K562 (cell line): ENCODE results near the gene CCDC160. TPM values are rescaled to one million over a fixed set of nuclear protein-coding genes. Genes with fewer than 3 reads are reported as not detected.
A peak's percentile ranks its signal among the peaks of the same experiment; 100 is the strongest.

Source experiments
- GTF2E2 ChIP-seq: fragments of 200-800 bp; sonication (Bioruptor generic); IDR thresholded peaks from 2 replicates; pipeline ENCODE4 v1.6.1; 2016; ENCODE audit warnings: missing genetic modification characterization, missing compliant biosample characterization
- GTF2F1 ChIP-seq: IDR thresholded peaks from 2 replicates; pipeline ENCODE4 v1.6.1; 2011; ENCODE audit warnings: low read depth, low read length, improper control_type of control experiment
- HCFC1 ChIP-seq: IDR thresholded peaks from 2 replicates; pipeline ENCODE4 v1.6.1; 2012; ENCODE audit warnings: low read depth, low read length, improper control_type of control experiment
- MAFF ChIP-seq: IDR thresholded peaks from 2 replicates; pipeline ENCODE4 v1.6.1; 2012; ENCODE audit warnings: low read length, improper control_type of control experiment
- MCM7 ChIP-seq, 2 experiments: fragments of 450-650 bp; IDR thresholded peaks; 2 replicates each; pipeline ENCODE4 v1.6.1; 2016 to 2018
- NFRKB ChIP-seq: fragments of 450-650 bp; IDR thresholded peaks from 2 replicates; pipeline ENCODE4 v1.6.1; 2016; ENCODE audit warnings: low read depth
- PTTG1 ChIP-seq: fragments of 450-650 bp; IDR thresholded peaks from 2 replicates; pipeline ENCODE4 v1.6.1; 2016; ENCODE audit warnings: low read depth, mild to moderate bottlenecking, missing genetic modification characterization, missing compliant biosample characterization
- SIX5 ChIP-seq, 2 experiments: IDR thresholded peaks; 2 replicates each; pipeline ENCODE4 v1.6.1; 2011; ENCODE audit warnings: low read length in 2 of 2, borderline replicate concordance in 1 of 2, low read depth in 1 of 2, mild to moderate bottlenecking in 1 of 2, moderate library complexity in 1 of 2; ENCODE audit not compliant: insufficient read depth in 1 of 2
- TARDBP ChIP-seq: fragments of 450-650 bp; IDR thresholded peaks from 2 replicates; pipeline ENCODE4 v1.6.1; 2016
- TCFL5 ChIP-seq: fragments of 250-450 bp; sonication (Bioruptor Pico); conservative IDR thresholded peaks from 2 replicates; pipeline ENCODE4 v1.6.1; 2021; ENCODE audit warnings: mild to moderate bottlenecking, moderate library complexity, matching md5 sums
- ZFP1 ChIP-seq: fragments of 450-650 bp; formaldehyde crosslinking; IDR thresholded peaks from 2 replicates; pipeline ENCODE4 v1.4.0; 2020; ENCODE audit warnings: mild to moderate bottlenecking, mixed read lengths
- ZFPM2 ChIP-seq: fragments of 250-450 bp; sonication (Bioruptor Pico); IDR thresholded peaks from 2 replicates; pipeline ENCODE4 v1.5.1; 2022; ENCODE audit warnings: mild to moderate bottlenecking
- ZNF143 ChIP-seq: sonication (generic); formaldehyde crosslinking; IDR thresholded peaks from 2 replicates; pipeline ENCODE4 v1.9.0; 2022; ENCODE audit warnings: mild to moderate bottlenecking, missing genetic modification reagents
- ZNF146 ChIP-seq: IDR thresholded peaks from one replicate; pipeline ENCODE4 v1.6.1; 2018; ENCODE audit warnings: missing compliant biosample characterization; ENCODE audit not compliant: unreplicated experiment
- ZNF717 ChIP-seq: fragments of 250-450 bp; sonication (Bioruptor Pico); IDR thresholded peaks from 2 replicates; pipeline ENCODE4 v1.5.0; 2021
- polyA plus RNA-seq, 8 experiments: library from polyadenylated mRNA; depleted of rRNA in 4 of 8; stranded (reverse) in 5 of 8; unstranded in 3 of 8; fragments of >200 nt; fragmentation: Nextera tagmentation in 2 of 8; fragmentation: Illumina TruSeq in 1 of 8; extraction: Ambion mirVana in 2 of 8; extraction: Trizol in 1 of 8; gene quantifications; 2 replicates each; pipeline versions ENCODE4 v1.2.1 to v1.2.3, GENCODE V29; 2011 to 2014; ENCODE audit warnings: inconsistent platforms in 1 of 8, missing spikeins in 1 of 8
- total RNA-seq, 7 experiments: library from RNA; depleted of rRNA in 6 of 7; stranded (reverse); fragments of >200 nt in 6 of 7; fragmentation: Illumina TruSeq in 2 of 7; extraction: Trizol in 2 of 7; gene quantifications; 2 replicates each; pipeline versions ENCODE4 v1.2.1 to v1.2.3, GENCODE V29; 2011 to 2021; ENCODE audit warnings: low replicate concordance in 1 of 7
- TF ChIP-seq, protein P1 (sequence below): sonication (generic); formaldehyde crosslinking; IDR thresholded peaks from 2 replicates; pipeline ENCODE4 v1.8.1; 2023; ENCODE audit warnings: mild to moderate bottlenecking, missing genetic modification reagents, moderate library complexity
- TF ChIP-seq, protein P2 (sequence below), 2 experiments: fragments of 200-800 bp in 1 of 2; sonication (Bioruptor generic) in 1 of 2; sonication (generic) in 1 of 2; formaldehyde crosslinking in 1 of 2; IDR thresholded peaks in 1 of 2; conservative IDR thresholded peaks in 1 of 2; 2 replicates each; pipeline versions ENCODE4 v1.5.0 to v1.6.1; 2016 to 2020; ENCODE audit warnings: missing compliant biosample characterization in 1 of 2, missing genetic modification characterization in 1 of 2, missing genetic modification reagents in 1 of 2

CCDC160 gene
- total and polyA plus RNA-seq, 9 of the 15 experiments (the other 6 are each of a cell fraction or from before 2014, with no cell fraction given) = not detected

DNA sequence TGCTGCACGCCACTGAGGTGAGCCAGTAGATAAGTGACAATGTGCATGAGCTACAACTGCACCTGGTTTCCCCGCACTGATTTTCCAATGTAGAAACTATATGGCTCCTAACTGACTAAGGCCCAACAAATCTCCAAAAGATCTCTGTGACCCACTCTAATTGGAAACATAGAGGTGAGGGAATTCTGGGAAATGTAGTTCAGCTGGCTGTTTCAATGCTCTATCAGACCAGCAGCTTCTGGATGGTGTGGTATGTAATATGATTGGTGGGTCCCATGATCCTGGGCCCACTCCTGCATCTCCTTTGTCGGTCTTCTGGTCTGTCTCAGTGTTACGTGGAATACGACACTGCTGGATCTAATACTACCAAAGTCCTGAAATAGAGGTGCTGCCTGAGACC lies 18.6 kb downstream of the CCDC160 start (continued):
- TF ChIP-seq, protein P1, sequence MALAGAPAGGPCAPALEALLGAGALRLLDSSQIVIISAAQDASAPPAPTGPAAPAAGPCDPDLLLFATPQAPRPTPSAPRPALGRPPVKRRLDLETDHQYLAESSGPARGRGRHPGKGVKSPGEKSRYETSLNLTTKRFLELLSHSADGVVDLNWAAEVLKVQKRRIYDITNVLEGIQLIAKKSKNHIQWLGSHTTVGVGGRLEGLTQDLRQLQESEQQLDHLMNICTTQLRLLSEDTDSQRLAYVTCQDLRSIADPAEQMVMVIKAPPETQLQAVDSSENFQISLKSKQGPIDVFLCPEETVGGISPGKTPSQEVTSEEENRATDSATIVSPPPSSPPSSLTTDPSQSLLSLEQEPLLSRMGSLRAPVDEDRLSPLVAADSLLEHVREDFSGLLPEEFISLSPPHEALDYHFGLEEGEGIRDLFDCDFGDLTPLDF (CRISPR knock-in tag) = no peak
- TF ChIP-seq ZFP1 (CRISPR knock-in tag) (no peak), NFRKB (no peak), MAFF (no peak), ZNF717 (CRISPR knock-in tag) (no peak), TCFL5 (CRISPR knock-in tag) (no peak), ZFPM2 (CRISPR knock-in tag) (no peak), ZNF146 (CRISPR knock-in tag) (no peak), TARDBP (no peak), MCM7 (IDR thresholded peaks at IDR 0.05) (no peak), PTTG1 (tag) (no peak), ZNF143 (CRISPR knock-in tag) (peak; percentile 52; the same call in 1 of the 2 replicates), GTF2F1 (no peak), HCFC1 (peak; percentile 55; the same call in 1 of the 2 replicates), GTF2E2 (tag) (no peak), SIX5 (IDR thresholded peaks at IDR 0.05; ENCODE audit: borderline replicate concordance in 1 of 2, insufficient read depth in 1 of 2, low read depth in 1 of 2, low read length in 2 of 2) (0 out of 4 replicates have a peak, but pooled peaks have one; percentile 10 to 27)
- TF ChIP-seq, protein P2, sequence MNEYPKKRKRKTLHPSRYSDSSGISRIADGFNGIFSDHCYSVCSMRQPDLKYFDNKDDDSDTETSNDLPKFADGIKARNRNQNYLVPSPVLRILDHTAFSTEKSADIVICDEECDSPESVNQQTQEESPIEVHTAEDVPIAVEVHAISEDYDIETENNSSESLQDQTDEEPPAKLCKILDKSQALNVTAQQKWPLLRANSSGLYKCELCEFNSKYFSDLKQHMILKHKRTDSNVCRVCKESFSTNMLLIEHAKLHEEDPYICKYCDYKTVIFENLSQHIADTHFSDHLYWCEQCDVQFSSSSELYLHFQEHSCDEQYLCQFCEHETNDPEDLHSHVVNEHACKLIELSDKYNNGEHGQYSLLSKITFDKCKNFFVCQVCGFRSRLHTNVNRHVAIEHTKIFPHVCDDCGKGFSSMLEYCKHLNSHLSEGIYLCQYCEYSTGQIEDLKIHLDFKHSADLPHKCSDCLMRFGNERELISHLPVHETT (CRISPR knock-in tag; conservative IDR thresholded peaks at IDR 0.05 in 1 of 2, IDR thresholded peaks at IDR 0.05 in 1 of 2) = no peak
